NCI-H510A treated with DMSO at 0.1 percent for 48 hours (cell line): Measurements from ENCODE around the gene ANKS1B.
A peak's percentile ranks its signal among the peaks of the same experiment; 100 is the strongest.

Experiments
- DNase-seq: peaks from one replicate; lab custom pipeline; 2025; lab: John Stamatoyannopoulos, UW

The ANKS1B gene

GRCh38 chr12:98727196-98727595, 1257.5 kb downstream of the ANKS1B start:
- no peak for DNase-seq

GRCh38 chr12:98725476-98726247, 1259.1 kb downstream of the ANKS1B start:
- peak; percentile 23 for DNase-seq

GRCh38 chr12:98724384-98725155, 1260.2 kb downstream of the ANKS1B start:
- no peak for DNase-seq

GRCh38 chr12:98721204-98721702, 1263.5 kb downstream of the ANKS1B start:
- no peak for DNase-seq

GRCh38 chr12:98719515-98720504, 1264.9 kb downstream of the ANKS1B start:
- no peak for DNase-seq

DNA sequence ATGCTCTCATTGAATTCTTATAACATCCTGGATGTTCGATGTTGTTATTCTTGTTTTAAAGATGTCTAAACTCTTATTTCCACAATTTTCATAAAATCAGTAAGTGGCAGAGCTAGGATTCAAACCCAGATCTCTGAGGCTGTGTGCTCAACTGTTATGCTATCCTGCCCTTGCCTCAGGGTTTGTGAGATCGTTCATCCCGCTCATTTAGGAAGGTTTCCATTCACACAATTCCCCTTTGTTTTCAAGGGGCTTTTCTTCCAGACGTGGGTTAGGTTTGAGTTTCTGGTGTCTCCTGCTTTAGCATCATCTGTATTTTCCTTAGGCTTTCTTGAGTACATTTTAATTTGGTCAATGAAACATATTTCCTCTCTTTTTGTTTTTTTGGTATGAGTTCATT, 1270.3 kb downstream of the ANKS1B start:
- no peak for DNase-seq

DNA sequence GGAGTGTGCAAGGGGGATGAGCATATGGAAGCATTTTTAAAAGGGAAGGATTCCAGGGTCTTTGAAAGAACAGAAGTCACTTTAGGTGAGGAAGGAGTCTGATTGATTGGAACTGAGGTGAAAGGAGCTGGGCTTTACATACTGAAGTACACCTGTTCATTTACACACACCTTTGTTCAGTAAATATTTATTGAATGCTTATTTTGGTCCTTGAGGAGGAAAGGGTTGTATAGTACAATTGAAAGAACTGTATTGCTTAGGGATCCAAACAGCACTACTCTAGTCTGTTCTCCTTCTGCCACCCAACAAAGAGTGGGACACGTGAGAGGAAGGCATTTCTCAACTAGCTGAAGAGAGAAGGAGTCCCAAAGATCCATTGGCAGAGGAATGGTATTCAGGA, 1275.7 kb downstream of the ANKS1B start:
- no peak for DNase-seq

DNA sequence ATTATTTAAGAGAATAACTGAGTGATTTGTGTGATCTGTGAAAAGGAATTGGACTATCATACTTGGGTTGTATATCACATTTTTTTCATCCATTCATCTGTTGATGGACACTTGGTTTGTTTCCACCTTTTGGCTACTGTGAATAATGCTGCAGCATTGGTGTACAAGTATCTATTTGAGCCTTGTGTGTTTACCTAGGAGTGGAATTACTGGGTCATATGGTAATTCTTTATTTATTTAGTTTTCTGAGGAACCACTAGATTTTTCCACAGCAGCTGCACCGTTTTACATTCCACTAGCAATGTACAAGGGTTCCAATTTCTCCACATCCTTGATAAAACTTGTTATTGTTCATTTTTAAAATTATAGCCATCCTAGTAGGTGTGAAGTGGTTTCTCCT, 1283.6 kb downstream of the ANKS1B start:
- no peak for DNase-seq

GRCh38 chr12:98699586-98699985, 1285.2 kb downstream of the ANKS1B start:
- DNase-seq: no peak

DNA sequence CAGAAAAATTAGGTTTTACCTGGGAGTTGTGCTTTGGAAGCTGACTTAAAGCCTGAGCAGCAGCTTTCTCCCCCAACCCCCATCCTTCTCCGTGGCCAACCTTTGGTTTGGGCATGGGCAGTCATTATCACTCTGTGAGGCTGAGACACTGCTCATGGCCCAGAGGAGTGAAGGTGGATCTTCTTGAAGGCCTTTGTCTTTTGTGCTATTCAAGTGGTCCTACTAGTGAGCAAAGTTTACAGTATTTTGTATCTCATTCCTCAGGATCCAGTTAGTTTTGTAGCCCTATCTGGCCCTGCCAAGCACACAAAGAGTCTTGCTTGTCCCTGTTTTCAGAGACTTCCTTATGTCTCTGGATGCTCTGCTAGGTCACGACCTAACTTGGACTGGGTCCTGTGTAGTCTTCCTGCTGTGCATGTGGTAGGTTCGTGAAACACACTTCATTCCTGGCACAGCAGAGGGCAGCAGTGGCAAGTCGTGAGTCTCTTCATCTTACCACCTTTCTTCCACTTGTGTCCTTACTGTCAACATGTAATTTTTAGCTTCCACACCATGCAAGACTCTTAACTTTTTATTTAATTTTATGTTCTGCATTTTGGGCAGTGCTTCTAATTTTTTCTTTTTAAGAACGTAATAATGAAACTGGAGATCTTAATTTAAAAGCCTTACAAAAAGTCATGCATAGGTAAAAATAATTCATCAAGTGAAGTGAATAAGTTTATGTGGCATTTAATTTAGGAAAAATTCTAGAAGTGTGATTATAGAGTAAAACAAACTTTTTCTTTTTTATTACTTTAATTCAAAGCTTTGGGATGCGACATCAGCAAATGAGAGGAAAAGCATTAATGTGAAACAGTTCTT, 1285.9 kb downstream of the ANKS1B start:
- peak; percentile 60 for DNase-seq

DNA sequence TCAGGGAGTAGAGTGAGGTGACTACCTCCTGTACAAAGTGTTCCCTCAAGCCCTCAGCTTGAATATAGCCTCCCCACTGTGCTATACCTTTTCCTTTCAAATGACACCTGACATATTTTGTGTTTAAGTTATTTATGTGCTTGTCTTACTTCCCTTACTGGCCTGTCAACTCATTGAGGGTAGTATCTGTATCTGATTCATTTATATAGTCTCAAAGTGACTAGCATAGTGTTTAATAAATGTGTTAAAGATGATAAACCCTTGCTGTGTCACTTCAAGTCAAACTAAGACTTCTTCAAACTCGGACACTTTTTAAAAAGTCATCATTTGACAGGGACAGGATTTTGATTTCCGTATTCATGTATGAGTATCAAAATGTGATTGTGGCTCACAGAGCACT, 1287.5 kb downstream of the ANKS1B start:
- DNase-seq: no peak

- DNase-seq: no peak
These were observed 1288.6 kb downstream of the ANKS1B start for GRCh38 chr12:98696036-98696646.

- DNase-seq: no peak
These were observed 1293.4 kb downstream of the ANKS1B start for GRCh38 chr12:98691351-98691750.

DNA sequence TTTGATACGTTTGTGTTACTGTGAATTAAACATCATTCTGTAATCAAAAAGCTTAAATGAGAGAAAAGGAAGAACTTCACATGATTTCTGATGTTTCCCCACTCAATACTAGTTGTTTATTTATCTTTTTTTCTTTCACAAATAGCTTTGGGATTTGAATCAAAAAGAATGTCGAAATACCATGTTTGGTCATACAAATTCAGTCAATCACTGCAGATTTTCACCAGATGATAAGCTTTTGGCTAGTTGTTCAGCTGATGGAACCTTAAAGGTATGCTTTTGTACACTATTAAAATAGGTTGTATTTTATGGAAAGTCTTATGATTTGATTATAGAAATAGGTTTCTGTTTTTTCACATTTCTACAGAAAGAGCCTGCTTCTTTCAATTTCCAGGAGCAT, 1298.1 kb downstream of the ANKS1B start:
- no peak for DNase-seq
